Endothelial cell of hepatic sinusoid (primary cell): ENCODE measurements around the gene FNDC3A.
"Not testable (repeated sequence)": the region's sequence is repeated elsewhere in the genome, so short reads cannot be mapped to it uniquely, and the experiment has no call there.

Experiments
- in situ Hi-C: cut with HindIII; loops from 2 replicates; pipeline ENCODE4 v1.10.0; 2017; ENCODE audit warnings: low sequenced_read_pairs

Gene FNDC3A

DNA sequence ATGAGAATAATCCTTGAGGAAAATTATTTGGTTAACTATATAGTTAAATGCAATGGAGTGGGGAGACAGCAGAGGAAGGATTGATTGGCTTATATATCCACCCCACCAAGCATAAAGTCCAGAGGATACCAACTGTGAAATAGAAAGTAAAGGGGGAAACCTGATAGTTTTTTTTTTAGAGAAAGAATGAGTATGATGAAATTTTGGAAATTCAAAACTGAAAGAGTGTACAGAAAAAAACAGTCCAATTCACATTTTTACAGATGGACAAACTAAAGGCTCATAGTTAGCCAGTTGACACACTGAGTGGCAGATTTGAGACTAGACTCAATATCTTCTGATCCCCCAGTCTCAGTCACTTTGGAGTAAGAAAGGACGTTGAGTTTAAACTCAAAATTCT lies 51.1 kb downstream of the FNDC3A start:
- in situ Hi-C loops: no loop called here

GRCh38 chr13:49029570-49029969 lies 53.9 kb downstream of the FNDC3A start:
- in situ Hi-C loops: no loop called here

DNA sequence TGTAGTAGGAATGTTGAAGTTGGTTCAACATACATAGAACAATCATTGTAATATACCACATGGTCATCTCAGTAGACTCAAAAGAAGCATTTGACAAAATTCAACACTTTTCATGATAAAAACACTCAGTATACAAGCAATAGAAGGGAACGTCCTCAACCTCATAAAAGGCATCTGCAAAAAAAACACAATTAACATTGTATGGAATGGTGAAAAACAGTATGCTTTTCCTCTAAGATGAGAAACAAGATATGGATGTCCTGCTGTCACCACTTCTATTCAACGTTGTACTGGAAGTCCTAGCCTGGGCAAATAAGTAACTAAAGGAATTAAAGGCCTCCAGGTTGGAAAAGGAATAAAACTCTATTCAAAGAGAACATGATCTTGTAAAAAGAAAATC lies 54.5 kb downstream of the FNDC3A start:
- in situ Hi-C loops: no loop called here

- in situ Hi-C loops: no loop called here
These were observed 65.2 kb downstream of the FNDC3A start for GRCh38 chr13:49040872-49041271.

DNA sequence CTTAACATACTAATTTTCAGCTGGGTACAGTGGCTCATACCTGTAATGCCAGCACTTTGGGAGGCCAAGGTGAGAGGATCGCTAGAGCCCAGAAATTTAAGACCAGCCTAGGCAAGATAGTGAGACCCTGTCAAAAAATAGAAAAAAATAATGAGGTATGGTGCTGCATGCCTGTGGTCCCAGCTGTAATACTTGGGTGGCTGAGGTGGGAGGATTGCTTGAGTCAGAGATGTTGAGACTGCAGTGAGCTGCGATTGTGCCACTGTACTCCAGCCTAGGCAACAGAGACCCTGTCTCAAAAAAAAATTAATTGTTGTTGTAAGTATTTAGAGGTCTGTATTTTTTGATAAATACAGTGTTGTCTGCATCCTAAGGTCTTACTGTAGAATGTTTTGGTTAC lies 66.8 kb downstream of the FNDC3A start:
- in situ Hi-C loops: no loop called here

GRCh38 chr13:49044008-49044407 lies 68.3 kb downstream of the FNDC3A start:
- in situ Hi-C loops: no loop called here

DNA sequence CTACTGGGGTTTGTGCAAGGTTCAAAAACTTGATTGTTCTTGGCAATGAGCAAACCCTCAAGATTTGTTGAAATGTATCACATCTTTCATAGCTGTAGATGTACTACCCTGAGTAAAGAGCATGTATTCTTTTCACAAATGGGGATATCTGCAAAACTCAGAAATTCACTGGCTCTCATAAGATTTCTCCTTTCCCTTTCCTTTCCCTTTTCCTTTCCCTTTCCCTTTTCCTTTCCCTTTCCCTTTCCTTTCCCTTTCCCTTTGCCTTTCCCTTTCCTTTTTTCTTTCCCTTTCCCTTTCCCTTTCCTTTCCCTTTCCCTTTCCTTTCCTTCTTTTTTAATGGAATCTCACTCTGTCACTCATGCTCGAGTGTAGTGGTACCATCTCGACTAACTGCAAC lies 69.1 kb downstream of the FNDC3A start:
- in situ Hi-C loops: no loop called here

- in situ Hi-C loops: no loop called here
These were observed 70.3 kb downstream of the FNDC3A start for GRCh38 chr13:49046002-49046401.

DNA sequence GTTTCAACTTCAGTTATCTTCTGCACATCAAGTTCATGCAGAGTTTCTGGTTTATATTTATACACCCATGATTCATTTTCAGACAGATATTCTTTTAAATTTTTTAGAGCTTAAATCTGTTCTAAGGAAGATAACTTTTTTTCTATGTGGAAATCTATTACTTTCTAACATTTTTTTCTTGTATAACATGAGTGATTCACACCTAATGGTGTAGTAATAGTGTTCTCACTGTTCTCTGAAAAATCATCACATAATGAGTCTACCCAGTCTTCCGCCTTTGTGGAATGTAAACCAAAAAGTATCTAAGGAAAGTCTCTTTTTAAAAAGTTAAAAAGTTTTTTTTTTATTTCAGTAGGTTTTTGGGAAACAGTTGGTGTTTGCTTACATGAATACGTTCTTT lies 70.8 kb downstream of the FNDC3A start:
- in situ Hi-C loops: no loop called here

GRCh38 chr13:49052813-49053212 lies 77.1 kb downstream of the FNDC3A start:
- in situ Hi-C loops: no loop called here

GRCh38 chr13:49053215-49053614 lies 77.5 kb downstream of the FNDC3A start:
- in situ Hi-C loops: no loop called here

DNA sequence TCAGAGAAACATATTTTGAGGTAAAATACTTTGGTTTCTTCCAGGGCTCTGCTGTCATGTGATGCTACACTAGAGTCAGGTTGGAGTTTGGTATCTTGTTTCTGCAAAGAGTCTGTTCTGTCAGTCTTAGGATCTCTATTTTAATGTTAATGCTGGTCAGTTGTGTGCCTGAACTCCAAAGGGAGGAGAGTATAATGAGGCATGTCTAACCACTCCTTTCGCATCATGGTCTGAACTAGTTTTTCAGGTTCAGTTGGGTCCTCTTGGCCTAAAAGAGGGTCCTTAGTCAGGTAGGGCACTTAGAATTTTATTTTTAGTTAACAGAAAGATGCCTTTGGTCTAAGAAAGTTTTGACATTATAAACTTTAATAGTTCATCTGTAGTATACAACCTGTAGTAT lies 78.2 kb downstream of the FNDC3A start:
- in situ Hi-C loops: no loop called here

DNA sequence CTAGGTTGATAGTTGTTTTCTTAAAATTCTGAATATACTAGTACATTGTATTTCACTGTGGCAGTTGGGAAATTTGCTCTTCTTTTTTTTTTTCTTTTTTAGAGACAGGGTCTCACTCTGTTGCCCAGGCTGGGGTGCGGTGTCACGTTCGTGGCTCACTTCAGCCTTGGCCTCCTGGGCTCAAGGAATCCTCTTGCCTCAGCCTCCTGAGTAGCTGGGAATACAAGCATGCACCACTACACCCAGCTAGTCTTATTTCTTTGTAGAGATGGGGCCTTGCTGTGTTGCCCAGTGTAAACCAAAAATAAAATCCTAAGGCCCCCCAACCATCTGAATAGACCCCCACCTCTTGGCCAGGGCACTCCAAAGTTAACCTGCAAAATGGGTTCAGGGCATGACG lies 79.3 kb downstream of the FNDC3A start:
- in situ Hi-C loops: no loop called here

DNA sequence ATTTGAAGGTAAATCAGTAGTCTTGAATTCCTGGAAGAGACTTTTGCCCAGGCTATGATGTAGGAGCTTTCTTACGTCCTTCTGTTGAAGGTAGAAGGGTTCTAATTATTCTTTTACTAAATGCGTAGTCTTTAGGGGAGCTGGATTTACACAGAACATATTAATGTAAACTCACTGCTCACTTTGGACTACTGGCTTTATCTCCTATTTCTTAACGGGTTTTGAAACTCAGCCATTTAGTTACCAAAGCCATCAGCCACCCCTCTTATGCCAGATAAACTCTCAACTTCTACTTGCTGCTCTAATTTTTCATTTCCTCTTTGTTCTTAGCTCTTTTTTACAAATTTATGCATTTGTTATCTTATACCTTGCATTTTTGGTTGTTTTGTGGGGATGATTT lies 81.5 kb downstream of the FNDC3A start:
- in situ Hi-C loops: no loop called here

- in situ Hi-C loops: no loop called here
These were observed 83.0 kb downstream of the FNDC3A start for GRCh38 chr13:49058761-49059160.

DNA sequence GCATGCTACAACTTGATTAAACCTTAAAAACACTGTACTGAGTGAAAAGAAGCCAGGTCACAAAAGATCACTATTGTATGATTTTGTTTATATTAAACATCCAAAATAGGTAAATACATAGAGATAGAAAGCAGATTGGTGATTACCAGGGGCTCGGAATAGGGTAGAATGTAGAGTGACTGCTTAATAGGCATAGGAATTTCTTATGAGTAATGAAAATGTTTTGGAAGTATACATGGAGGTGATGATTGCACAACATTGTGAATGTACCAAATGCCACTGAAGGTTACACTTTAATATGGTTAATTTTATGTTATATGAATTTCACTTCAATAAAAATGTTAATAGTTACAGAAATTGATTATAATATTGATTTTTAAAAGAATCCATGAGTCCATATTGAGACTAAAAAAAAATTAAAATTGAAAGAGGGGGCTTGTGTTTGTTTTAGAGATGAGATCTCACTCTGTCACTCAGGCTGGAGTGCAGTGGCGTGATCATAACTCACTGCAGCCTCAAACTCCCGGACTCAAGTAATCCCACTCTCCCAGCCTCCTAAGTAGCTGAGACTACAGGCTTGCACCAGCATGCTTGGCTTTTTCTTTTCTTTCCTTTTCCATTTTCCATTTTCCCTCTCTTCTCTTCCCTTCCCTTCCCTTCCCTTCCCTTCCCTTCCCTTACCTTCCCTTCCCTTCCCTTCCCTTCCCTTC lies 85.1 kb downstream of the FNDC3A start:
- in situ Hi-C loops: no loop called here

DNA sequence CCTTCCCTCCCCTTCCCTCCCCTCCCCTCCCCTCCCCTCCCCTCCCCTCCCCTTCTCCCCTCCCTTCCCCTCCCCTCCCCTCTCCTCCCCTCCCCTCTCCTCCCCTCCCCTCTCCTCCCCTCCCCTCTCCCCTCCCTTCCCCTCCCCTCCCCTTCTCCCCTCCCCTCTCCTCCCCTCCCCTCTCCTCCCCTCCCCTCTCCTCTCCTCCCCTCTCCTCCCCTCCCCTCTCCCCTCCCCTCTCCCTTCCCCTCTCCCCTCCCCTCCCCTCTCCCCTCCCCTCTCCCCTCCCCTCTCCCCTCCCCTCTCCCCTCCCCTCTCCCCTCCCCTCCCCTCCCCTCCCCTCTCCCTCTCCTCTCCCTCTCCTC lies 85.7 kb downstream of the FNDC3A start:
- in situ Hi-C loops: not testable (repeated sequence)

DNA sequence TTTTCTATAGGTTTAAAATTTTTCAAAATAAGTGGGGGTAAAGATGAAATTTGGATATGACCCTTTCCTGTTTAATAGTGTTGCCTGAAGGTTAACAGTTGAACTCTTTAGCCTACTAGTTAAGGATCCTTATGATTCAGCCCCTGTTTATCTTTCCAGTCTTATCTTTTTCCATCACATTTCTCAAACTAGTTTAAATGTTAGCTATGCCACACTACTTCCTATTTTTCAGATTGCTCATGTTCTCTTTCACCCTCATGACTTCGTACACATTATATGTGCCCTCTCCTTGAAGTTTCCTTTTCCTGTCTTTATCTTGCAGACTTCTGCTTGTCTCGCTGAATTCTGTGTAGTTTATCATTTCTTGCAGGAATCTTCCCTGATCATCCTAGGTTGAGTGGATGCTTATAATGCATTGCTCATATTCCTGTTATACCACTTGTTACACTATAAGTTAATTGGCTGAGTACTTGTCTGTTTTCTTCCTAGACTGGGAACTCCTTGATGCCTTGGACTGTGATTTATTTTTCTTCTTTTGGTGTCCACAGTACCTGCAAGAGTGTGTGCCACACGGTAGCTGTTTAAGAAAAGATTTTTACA lies 86.7 kb downstream of the FNDC3A start:
- in situ Hi-C loops: no loop called here

DNA sequence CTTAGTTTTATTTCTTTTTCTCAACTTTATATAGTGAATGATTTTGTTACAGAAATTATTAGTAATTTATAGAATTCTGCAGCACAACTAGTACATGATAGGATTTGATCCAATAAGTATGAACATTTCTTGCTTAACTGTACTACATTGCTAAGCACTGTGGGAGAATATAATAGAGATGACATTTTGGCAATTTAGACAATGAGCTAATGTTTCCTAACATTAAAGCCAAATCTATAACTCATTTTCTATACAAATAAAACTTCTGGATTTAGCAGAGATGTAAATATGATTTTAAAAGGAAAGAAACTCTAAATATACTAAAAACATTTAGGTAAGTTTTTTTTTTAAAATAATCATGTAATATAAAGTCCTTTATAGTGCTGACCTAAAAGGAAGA lies 87.3 kb downstream of the FNDC3A start:
- in situ Hi-C loops: no loop called here

GRCh38 chr13:49063497-49063896 lies 87.8 kb downstream of the FNDC3A start:
- in situ Hi-C loops: no loop called here

DNA sequence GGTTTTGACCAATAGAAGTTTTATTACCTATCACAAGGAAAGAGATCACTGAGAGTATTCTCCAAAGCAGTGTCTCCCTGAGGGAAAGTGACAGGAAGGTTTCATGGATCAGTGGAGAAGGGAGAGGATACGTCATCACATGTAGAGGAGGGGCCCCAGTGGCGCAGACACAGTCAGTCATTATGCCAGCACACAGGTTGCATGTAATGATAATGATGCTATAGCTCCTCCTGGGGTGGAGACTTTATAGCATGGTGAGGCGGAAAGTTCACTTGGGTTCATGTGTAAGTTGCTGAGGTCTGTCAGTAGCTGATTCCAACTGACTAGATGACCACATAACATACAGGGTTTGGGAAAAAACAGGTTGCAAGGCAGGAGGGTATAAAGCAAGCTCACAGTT lies 88.8 kb downstream of the FNDC3A start:
- in situ Hi-C loops: no loop called here

GRCh38 chr13:49066856-49067255 lies 91.1 kb downstream of the FNDC3A start:
- in situ Hi-C loops: no loop called here

GRCh38 chr13:49068498-49068897 lies 92.8 kb downstream of the FNDC3A start:
- in situ Hi-C loops: not testable (repeated sequence)
